ENCODE results near the gene ZEB2. TPM values are rescaled to one million over a fixed set of nuclear protein-coding genes. Genes with fewer than 3 reads are reported as not detected.
"Not testable (repeated sequence)": the region's sequence is repeated elsewhere in the genome, so short reads cannot be mapped to it uniquely, and the experiment has no call there.

The ZEB2 gene
- total RNA-seq, 1 donor from 2014 or later = 329 TPM

DNA sequence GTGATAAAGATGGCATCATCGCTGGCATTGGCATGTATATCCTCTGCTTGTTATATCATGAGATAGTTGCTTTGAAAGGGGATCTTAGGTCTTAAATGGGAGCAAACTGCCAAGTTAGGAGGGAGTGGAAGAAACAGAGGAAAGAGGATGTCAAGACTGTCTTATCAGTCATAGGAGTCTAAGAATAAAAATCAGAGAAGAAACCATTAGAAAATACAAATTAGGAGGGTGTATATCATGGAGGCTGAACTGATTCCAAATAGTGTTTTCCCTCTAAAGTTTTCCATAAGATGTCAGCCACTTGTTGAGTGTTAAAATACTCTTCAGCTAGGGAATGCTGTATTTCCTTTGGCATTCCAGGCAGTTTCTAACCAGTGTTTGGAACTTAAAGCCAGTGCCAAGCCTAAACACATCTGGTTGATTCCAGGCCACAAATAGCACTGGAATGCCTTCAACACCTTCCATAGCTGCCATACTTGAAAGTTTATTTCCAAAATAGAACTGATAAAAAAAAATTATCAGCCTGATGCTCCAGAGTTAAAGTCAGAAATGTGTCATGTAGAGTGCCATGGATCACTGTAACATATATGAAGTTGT is 129.4 kb downstream of the ZEB2 start:
- no peak for DNase-seq (ENCODE audit: low spot score)

DNA sequence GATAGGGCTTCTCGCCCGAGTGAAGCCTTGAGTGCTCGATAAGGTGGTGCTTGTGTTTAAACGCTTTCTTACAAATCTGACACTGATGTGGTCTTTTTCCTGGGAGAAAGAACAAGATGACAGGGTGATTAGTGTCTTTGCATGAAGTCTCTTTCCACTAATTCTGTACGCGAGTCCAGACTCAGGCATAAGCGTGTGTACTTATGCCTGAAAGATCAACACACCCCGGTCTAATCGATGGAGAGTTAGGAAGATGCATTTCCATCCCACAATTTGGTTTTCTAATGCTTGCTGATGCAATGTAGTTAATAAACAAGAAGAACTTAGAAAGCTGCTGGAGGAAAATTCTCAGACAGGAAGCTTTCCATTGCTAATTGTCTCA is 130.0 kb downstream of the ZEB2 start:
- no peak for DNase-seq (ENCODE audit: low spot score)

DNA sequence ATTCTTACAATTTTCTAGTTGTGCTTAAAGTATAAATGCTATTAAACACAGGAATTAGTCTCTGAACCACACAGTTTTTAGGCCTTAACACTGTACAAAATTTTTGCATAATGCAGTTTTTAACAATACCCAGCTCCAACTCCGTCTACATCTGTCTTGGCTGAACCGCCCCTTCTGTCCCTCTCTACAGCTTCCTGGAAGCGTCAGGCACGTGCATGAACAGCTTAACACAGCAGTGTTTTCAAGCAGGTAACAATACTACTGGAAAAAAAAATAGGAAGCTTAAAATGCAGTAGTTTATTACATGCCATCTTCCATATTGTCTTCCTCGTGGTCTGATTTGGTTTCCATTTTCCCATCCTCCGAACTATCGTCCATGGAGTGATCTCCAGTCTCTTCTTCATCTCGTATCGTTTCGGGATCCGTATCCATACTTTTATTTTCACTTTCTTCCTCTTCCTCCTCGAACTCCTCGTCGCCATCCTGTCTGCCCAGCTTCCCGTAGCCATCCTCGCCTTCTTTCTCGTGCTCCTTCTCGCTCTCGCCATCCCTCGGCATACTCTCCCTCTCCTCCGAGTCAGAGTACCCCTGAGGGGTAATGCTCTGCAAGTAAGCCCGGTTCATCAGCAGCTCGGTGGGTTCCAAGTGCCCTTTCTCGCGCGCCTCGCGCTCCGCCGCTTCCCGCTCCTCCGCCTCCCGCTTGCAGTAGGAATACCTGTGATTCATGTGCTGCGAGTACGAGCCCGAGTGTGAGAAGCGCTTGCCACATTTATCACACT is 130.6 kb downstream of the ZEB2 start:
- no peak for DNase-seq (ENCODE audit: low spot score)

DNA sequence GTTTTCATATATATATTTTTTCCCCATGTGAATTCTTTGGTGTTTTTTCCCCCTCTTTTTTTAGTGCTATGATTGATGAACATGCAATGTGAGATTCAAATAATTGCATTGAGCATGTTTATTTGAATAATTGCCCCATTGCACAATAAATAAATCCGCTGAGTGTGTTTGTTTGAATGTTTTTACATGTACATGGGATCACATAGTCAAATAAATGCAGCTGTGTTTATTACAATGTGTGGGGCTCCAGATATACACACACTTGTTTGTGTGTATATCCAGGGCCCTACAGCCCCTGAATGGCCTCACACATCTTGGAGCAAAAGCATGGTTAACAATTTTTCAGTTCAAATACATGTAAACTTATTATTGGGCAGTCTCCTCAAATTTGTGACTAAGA is 134.5 kb downstream of the ZEB2 start:
- DNase-seq (ENCODE audit: low spot score) = no peak

DNA sequence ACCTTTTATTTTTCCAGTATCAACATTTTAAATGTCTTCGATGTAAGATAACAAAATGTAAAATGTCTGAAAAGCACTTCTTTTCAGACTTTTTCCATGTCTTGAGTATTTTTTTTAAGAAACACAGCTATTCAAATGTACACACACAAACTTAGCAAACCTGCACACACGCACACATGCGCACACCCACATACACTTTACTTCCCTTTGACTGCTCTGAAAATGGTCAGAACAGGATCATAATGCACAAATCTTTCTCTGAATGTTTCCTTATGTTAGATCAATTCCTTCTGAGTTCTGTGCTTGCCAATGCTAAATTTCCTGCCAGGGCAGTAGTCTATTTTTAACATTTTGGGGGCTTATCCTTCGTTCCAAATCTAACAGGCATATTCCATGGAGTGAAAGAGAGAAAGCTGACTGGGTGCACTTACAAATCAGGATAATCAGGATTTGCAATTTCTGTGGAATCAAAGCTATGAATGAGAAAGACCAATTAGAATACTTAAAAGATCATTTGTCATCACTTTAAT is 136.3 kb downstream of the ZEB2 start:
- no peak for DNase-seq (ENCODE audit: low spot score)

DNA sequence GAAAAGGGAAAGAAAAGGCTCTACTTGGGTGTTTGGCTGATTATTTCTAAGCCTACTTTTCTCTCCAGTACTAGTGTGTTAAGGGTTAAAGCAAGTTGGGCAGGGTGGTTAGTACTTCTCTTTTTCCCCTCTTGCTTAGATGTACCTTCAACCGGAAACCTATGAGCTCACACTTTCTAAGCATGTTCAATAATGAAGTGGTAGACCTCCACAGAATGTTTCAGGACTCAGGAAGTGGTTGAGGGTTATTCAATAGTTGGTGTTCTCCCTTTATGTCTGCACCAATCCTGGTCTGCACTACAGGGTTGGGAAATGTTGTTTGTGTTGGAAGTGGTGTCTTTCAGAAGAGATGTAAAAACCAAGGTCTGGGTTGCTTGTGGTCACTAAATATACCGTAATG is 137.1 kb downstream of the ZEB2 start:
- no peak for DNase-seq (ENCODE audit: low spot score)

DNA sequence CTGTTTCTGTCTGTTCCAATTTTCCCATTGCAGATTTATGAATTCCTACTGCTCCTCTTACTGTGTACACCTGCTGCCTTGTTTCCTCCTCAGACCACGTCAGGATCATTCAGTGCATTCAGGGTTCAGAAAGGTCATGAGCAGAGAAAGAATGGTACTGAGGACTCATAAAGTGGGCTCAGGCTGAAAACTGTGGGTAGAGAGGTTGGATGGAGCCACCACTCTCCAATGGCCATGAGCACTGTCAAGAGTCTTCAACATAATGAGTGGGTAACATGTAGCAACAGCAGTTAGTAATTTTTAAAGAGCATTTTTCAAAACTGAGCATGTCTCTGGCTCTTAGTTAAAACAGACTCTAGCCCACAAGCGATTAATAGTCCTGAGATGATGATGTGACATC is 138.2 kb downstream of the ZEB2 start:
- DNase-seq (ENCODE audit: low spot score) = no peak

DNA sequence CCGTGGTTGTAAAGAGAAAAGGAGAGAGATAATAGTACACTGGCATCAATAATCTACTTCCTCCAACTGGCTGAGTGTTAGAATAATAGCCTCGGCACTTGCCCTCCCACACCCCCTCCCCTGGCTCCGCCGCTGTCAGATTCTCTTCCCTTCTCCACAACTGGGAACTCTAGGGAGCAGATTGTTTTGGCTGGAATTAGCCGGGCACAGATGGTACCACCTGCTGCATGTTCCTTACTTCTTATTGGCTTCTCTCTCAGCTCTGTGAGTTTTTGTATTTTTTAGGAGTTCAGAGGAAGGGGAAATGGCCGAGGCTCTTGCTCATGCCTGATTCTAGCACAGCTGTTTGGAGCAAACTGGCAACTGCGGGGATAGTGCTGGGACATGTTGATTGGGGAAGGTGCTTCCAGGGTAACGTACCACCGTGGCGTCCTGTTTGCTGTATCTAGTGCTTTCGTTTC is 140.0 kb downstream of the ZEB2 start:
- no peak for DNase-seq (ENCODE audit: low spot score)

DNA sequence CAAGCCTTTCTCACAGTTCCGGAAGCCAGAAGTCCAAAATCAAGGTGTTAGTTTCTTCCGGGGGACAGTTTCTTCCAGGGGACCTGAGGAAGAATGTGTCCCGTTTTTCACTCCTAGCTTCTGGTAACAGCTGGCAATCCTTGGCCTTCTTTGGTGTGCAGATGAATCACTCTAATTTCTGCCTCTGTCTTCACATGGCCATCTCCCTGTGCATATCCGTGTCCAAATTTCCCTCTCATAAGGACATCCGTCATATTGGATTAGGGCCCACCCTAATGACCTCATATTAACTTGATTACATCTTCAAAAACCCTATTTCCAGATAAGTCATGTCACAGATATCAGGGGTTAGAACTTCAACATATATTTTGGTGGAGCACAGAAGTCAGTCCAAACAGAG is 141.4 kb downstream of the ZEB2 start:
- DNase-seq (ENCODE audit: low spot score) = no peak

DNA sequence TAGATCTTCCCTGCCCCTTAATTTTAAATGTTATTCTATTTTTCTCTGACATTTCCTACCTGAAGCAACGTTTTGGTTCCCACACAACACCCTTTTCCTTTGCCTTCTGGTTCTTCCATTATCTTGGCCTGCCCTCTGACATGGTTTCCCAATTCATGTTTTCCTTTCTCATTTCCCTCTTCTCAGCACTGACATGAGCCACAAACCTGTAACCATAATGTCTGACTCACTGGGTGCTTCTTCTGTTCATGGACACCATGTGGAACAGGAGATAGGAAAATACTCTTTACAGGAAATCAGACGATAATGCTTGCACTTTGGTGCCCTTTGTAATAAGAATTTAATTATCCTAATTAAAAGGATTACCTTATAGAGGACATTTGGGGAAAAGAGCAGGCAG is 142.0 kb downstream of the ZEB2 start:
- no peak for DNase-seq (ENCODE audit: low spot score)

DNA sequence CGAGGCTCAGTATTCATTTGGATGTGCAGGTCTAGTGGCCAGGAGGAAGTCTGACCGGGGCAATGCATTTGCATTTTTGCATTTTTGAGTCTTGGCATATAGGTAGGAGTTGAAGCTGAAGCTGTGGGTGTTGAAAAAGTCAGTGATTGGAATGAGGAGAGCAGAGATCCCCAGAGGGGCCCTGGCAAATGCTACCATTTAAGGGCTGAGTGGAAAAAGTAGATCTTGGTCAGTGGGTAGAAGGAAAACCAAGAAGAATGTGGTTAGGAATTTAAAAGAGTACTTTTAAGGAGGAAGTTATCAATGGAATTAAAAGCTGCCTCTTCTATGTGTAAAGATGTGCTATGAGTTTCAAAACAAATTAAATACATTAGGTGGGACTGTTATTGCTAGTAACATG is 143.0 kb downstream of the ZEB2 start:
- DNase-seq (ENCODE audit: low spot score) = no peak

DNA sequence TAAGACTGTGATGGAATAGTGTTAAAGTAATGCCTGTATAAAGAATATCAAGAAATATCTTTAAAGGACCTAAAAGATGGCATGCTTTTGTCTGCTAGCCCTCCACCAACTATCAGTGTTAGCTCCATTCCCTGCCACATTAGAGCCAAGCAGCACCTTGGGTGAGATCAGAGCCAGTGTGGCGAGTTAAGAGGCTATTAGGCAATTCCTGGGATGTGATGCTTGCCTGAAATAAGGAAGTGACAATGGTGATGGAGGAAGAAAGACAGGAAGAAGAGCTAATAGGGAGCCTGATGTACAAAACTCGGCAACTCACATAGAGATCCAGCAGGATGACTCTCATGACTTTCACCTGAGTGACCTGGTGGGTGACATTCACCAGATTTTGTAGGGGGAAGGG is 143.5 kb downstream of the ZEB2 start:
- DNase-seq (ENCODE audit: low spot score) = no peak

DNA sequence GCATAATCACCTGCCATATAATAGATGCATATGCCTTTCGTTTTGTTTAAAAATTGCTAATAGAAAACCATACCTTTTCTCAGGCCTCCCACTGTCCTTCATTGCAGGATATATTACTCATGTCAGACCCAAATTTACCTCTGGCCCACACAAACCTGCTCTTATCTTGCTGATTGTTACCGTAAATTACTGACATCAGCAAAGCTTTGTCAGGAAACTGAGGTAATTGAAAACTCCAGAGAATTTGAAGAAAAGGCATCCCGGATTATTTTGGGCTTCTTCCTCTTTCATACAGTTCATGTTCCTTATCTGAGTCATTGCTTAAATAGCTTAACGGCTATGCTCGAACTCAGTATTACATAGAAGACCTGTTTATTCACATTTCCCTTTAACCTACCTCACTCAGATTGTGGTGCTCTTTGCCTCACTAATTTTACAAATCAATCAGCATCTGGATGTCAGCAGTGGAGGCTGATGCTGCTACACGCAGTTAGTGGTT is 145.7 kb downstream of the ZEB2 start:
- no peak for DNase-seq (ENCODE audit: low spot score)

DNA sequence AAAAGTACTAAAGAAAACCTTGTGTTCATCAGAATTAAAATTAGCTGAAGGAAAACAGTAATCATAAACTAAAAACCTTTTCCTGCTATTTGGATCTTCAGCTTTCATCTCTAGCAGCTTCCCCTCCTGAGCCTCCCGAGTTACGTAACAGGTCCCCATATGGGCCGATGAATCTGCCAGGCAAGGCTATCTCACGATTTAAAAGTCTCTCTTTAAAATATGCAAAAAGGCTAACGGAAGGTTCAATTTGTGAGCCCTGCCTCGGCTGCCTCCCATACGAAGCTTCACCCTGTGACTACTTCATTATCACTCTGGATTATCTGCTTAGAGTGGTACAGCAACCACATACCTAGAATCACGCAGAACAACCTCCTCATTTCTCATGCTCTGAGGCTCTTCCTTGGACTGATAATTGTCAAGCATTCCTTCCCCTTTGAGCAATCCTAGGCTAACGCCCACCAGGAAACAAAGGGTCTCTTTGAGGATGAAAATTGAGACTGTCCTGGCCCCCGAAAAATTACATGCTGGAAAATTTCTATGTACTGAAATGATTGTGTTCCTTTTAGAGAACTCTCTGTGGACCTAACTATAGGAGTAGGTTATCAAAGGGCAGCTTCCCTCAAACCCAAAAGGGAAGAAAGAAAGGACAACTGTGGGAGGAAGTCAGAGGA is 147.4 kb downstream of the ZEB2 start:
- no peak for DNase-seq (ENCODE audit: low spot score)

DNA sequence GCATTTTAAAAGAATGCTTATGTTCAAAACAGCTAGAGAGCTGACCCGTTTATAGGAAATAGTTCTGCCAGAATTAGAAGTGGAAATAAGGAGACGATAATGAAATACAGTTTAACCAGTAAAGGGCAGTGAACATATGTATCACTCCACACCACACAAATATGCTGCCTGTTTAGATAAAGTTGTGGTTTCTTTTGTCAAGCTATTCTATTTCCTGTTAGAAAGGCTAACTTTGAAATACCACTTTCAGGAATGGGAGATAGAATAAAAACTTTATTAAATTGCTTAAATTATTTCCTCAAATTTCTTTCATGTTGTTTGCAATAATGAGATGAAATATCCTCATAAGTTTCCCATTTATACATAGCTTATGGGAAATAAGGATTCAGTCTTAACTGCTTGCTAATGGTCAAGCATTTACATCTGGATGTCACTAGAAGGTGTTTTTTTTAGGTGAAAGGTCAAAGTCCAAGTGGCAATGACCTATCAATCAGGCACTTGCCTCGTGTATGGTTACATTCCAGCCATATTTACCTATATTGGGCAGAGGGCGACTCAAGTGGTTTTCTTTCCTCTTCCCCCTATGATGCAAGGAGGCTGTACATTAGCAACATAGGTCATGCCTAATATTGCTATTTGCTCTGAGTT is 148.9 kb downstream of the ZEB2 start:
- no peak for DNase-seq (ENCODE audit: low spot score)

DNA sequence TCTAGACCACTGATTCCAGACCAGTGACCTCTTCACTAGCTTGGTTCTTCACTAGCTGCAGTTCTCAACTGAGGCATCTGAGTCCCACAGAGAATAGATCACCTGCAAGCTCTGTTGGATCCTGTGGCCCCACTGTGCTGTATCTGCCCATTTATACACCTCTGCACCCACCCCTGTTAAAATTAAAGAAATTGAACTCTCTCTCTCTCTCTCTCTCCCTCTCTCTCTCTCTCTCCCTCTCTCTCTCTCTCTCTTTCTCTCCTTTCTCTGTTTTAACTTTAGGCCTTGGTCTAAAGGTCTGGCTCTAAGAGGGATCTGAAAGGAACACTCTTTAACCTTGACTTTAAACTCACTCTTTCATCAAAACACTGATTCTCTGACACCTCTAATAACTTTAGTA is 150.5 kb downstream of the ZEB2 start:
- DNase-seq (ENCODE audit: low spot score) = no peak

DNA sequence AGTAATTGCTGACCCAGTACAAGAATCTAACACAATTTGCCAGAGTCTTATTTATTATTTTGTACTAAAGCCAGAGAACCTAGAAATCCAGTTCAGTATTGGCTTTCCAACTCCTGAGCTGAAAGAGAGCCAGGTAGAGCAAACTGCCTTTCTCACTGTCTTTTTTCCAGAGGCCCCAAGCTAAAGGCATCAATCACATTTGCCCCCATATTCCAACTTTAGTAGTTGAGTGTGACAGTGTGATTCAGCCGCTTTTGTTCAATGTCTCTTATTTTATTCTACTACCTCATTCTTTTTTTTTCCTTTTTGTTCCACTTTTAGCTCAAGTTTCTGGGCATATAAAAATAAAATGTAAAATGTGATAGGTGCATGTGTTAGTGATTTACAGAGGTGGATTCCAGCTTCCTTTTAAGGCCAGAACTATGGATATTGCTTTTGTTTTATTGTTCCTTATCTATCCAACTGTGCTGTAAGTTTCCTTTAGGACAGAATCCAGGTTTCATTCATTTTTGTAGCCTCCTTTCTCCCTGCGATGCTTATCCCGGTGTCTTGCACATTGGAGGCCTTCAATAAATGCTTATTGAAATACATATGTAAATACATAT is 153.0 kb downstream of the ZEB2 start:
- DNase-seq (ENCODE audit: low spot score) = no peak

DNA sequence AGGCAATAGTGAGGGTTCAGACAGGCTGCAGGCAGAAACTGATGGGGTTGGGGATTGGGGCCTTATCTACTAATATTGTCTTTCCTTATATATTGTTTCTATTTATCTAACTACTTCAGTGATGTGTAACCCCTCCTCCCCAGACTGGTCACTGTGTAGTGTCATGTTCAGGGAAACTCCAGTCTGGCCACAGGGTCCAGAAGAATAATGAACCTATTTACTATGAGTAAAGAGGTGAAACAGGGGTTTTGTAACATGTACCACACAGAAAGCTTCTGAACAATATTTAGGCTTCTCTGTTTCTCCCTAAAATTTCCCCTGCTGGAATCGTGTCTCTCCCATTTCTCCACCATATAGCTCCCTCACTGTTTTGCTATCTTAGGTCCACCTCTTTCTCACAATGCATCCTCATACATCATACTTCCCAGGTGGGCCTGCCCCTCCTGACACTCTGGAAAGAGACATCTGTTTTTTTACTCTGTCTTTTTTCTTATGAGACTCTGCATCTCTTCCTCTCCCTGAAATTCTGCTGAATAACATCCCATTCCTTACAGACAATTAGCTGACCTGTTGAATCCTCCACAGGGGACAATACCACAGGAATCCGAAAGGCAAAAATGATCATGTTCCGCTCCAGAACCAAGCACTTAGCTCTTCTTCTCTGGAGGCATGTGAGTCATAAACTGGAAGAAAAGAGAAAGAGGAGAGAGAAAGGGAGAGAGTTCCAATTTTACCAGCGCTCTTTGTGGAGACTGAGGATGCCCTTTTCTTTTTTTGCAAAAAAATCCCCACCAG is 154.8 kb downstream of the ZEB2 start:
- DNase-seq (ENCODE audit: low spot score) = no peak

DNA sequence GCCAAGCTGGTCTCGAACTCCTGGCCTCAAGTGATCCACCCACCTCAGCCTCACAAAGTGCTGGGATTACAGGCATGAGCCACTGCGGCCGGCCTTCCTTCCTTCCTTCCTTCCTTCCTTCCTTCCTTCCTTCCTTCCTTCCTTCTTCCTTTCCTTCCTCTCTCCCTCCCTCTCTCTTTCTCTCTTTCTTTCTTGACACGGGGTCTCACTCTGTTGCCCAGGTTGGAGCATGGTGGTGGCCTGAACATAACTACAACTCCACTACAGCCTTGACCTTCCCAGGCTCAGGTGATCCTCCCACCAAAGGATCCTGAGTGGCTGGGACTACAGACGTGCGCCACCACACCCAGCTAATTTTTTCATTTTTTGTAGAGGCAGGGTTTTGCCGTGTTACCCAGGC is 155.7 kb downstream of the ZEB2 start:
- DNase-seq (ENCODE audit: low spot score) = not testable (repeated sequence)

DNA sequence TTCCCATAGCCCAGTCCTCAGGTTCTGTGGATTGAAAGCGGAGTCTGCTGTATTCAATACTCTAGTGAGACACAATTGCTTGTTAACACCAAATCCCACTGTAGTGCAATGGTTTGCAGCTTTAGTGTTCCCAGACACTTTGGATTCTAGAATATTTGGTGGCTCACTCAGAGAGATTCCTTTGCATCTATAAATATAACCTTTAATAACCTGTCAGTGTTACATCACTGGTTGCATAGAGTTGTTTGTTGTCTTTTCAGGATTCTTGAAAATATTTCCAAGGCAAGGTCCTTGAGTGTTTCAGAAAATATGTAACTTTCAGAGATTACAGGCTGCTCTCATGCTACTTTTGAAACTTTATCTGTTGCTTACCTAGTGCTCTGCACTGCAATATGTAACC is 157.5 kb downstream of the ZEB2 start:
- DNase-seq (ENCODE audit: low spot score) = no peak

Measured in mesenteric fat pad (tissue), 1 donor.